Panc1 (cell line): ENCODE results near the gene COPS2. TPM values are rescaled to one million over a fixed set of nuclear protein-coding genes. Genes with fewer than 3 reads are reported as not detected.

Source experiments
- ATAC-seq: fragments of 200-7000 bp; cut with Tn5 transposase; 2 replicates; pipeline ENCODE4 v1.9.1; 2020; ENCODE audit warnings: mild to moderate bottlenecking, moderate library complexity
- BruUV-seq: library from RNA; stranded (reverse); fragments of 400-500 nt; replicated peaks from 2 replicates; lab custom pipeline; 2021; lab: Mats Ljungman, UMichigan
- CTCF ChIA-PET: fragments of 300-600 bp; sonication (Branson Sonifier 250); formaldehyde crosslinking; loops from one replicate; lab custom pipeline; 2022; ENCODE audit warnings: antibody characterized with exemption; lab: Charles Lee
- POLR2A ChIA-PET: fragments of 300-600 bp; sonication (Branson Sonifier 250); formaldehyde crosslinking; loops from one replicate; lab custom pipeline; 2022; ENCODE audit warnings: antibody characterized with exemption; lab: Charles Lee
- DNase-seq: peaks from one replicate; pipeline ENCODE4 v3.0.0-alpha.2; 2010; ENCODE audit warnings: low read depth, low spot score
- H3K27ac ChIP-seq: 2 replicates; pipeline ENCODE4 v1.5.1; 2011; ENCODE audit warnings: mild to moderate bottlenecking, low read length, inconsistent platforms
- H3K27me3 ChIP-seq: fragments of 200-500 bp; sonication (Bioruptor generic); 2 replicates; pipeline ENCODE4 v1.6.0; 2014; ENCODE audit warnings: low read length, inconsistent platforms; ENCODE audit not compliant: control insufficient read depth, insufficient read depth
- H3K36me3 ChIP-seq: fragments of 200-500 bp; sonication (Bioruptor generic); 2 replicates; pipeline ENCODE4 v1.5.1; 2014; ENCODE audit warnings: inconsistent platforms, mild to moderate bottlenecking, low read length, moderate library complexity; ENCODE audit not compliant: control insufficient read depth, insufficient read depth
- H3K4me1 ChIP-seq: 2 replicates; pipeline ENCODE4 v1.5.1; 2011; ENCODE audit warnings: inconsistent platforms, mild to moderate bottlenecking, low read length, moderate library complexity; ENCODE audit not compliant: control insufficient read depth, insufficient read depth
- H3K4me3 ChIP-seq, 2 experiments: 2 replicates each; pipeline ENCODE4 v1.5.1; 2011 to 2012; ENCODE audit warnings: low read depth in 2 of 2, low read length in 2 of 2, mild to moderate bottlenecking in 2 of 2, inconsistent platforms in 1 of 2, moderate library complexity in 1 of 2
- H3K9me3 ChIP-seq: fragments of 200-500 bp; sonication (Bioruptor generic); 2 replicates; pipeline ENCODE4 v1.5.1; 2014; ENCODE audit warnings: low read depth, mild to moderate bottlenecking, inconsistent platforms, low read length, moderate library complexity; ENCODE audit not compliant: control insufficient read depth, insufficient read depth
- CTCF ChIP-seq: fragments of 450-650 bp; IDR thresholded peaks from 2 replicates; pipeline ENCODE4 v1.5.1; 2017; ENCODE audit warnings: mild to moderate bottlenecking
- POLR2AphosphoS5 ChIP-seq: IDR thresholded peaks from 2 replicates; pipeline ENCODE4 v1.6.1; 2012; ENCODE audit warnings: mild to moderate bottlenecking, low read depth, low read length, moderate library complexity
- REST ChIP-seq, 2 experiments: IDR thresholded peaks; 2 replicates each; pipeline ENCODE4 v1.6.1; 2011 to 2012; ENCODE audit warnings: low read depth in 2 of 2, control low read depth in 1 of 2, low read length in 1 of 2, mild to moderate bottlenecking in 1 of 2, moderate library complexity in 1 of 2; ENCODE audit not compliant: insufficient read depth in 1 of 2
- SIN3A ChIP-seq: IDR thresholded peaks from 2 replicates; pipeline ENCODE4 v1.6.1; 2012; ENCODE audit warnings: low read depth, mild to moderate bottlenecking, low read length, moderate library complexity, borderline replicate concordance; ENCODE audit not compliant: insufficient read depth
- TCF7L2 ChIP-seq: IDR thresholded peaks from 2 replicates; pipeline ENCODE4 v1.6.1; 2011; ENCODE audit warnings: mild to moderate bottlenecking, low read depth, low read length, inconsistent platforms
- in situ Hi-C: cut with HindIII; loops from 2 replicates; pipeline ENCODE4 v1.10.0; 2016; ENCODE audit warnings: low sequenced_read_pairs, low pct_unique_long_range_greater_than_20kb
- intact Hi-C: fragments of 100-400 bp; cut with micrococcal nuclease; formaldehyde crosslinking; loops from one replicate; pipeline ENCODE4 v1.10.0; 2022; ENCODE audit not compliant: unreplicated experiment
- total RNA-seq: library from RNA; stranded (reverse); gene quantifications from one replicate; pipeline ENCODE4 v1.2.1, GENCODE V29; 2021; ENCODE audit not compliant: unreplicated experiment

The COPS2 gene
- total RNA-seq, 1 experiment from 2014 or later: 69.4 TPM

- Histone ChIP-seq H3K36me3 (no peaks in the 10 kb centered on the region; the same call in 1 of the 2 replicates), H3K9me3 (no peaks in the 10 kb centered on the region; the same call in 1 of the 2 replicates), H3K4me3 (no peak overlapping the region), H3K27ac (no peak overlapping the region), H3K4me1 (no peaks in the 10 kb centered on the region), H3K27me3 (no peaks in the 10 kb centered on the region)
- in situ Hi-C loops: no loop called here
- BruUV-seq: no TSS peak
- intact Hi-C loops: no loop called here
- no peak for TF ChIP-seq POLR2AphosphoS5
- no peak for TF ChIP-seq TCF7L2
- TF ChIP-seq SIN3A: no peak
- TF ChIP-seq CTCF: no peak
- no peak for TF ChIP-seq REST (IDR thresholded peaks at IDR 0.05; ENCODE audit: insufficient read depth in 1 of 2, low read depth in 2 of 2, low read length in 1 of 2)
- DNase-seq (no peak), ATAC-seq (no peak)
- ChIA-PET POLR2A (no interaction called here), CTCF (no interaction called here)
Observed at GRCh38 chr15:49116108-49116857, 39.1 kb downstream of the COPS2 start.

- H3K27me3 ChIP-seq: no peaks in the 10 kb centered on the region
- DNase-seq (no peak), ATAC-seq (no peak)
- H3K4me3 ChIP-seq: no peak overlapping the region
- intact Hi-C loops: no loop called here
- no peak for TF ChIP-seq REST (IDR thresholded peaks at IDR 0.05; ENCODE audit: insufficient read depth in 1 of 2, low read depth in 2 of 2, low read length in 1 of 2)
- no peak for TF ChIP-seq TCF7L2
- TF ChIP-seq SIN3A: no peak
- no peak for TF ChIP-seq CTCF
- TF ChIP-seq POLR2AphosphoS5: no peak
- POLR2A ChIA-PET: no interaction called here
- H3K36me3 ChIP-seq: no peaks in the 10 kb centered on the region; the same call in 1 of the 2 replicates
- H3K9me3 ChIP-seq: no peaks in the 10 kb centered on the region; the same call in 1 of the 2 replicates
- in situ Hi-C loops: no loop called here
- H3K27ac ChIP-seq: no peak overlapping the region
- H3K4me1 ChIP-seq: no peaks in the 10 kb centered on the region
- CTCF ChIA-PET: no interaction called here
- BruUV-seq: no TSS peak
Observed at GRCh38 chr15:49115062-49115461, 40.3 kb downstream of the COPS2 start.
